Activated CD4-positive, alpha-beta T cell treated with anti-CD3 and anti-CD28 coated beads, Interleukin-2, amount 10 ng/mL, durations not matched to agents 24 days and 14 days (primary cell): ENCODE results near the gene TESK2. TPM values are rescaled to one million over a fixed set of nuclear protein-coding genes. Genes with fewer than 3 reads are reported as not detected.

Experiments used
- DNase-seq: peaks from one replicate; pipeline ENCODE4 v3.0.0; 2022
- H3K27ac Mint-ChIP-seq: one replicate; pipeline ENCODE4 v1.8.0; 2022; ENCODE audit warnings: mild to moderate bottlenecking, mixed read lengths
- H3K27me3 Mint-ChIP-seq: one replicate; pipeline ENCODE4 v1.8.0; 2022; ENCODE audit warnings: mixed read lengths
- H3K36me3 Mint-ChIP-seq: one replicate; pipeline ENCODE4 v1.8.0; 2022; ENCODE audit warnings: low read depth, mild to moderate bottlenecking, mixed read lengths
- H3K4me1 Mint-ChIP-seq: one replicate; pipeline ENCODE4 v1.8.0; 2021; ENCODE audit warnings: mixed read lengths
- H3K4me3 Mint-ChIP-seq: one replicate; pipeline ENCODE4 v1.8.0; 2022; ENCODE audit warnings: mild to moderate bottlenecking, moderate library complexity, mixed read lengths
- H3K9me3 Mint-ChIP-seq: one replicate; pipeline ENCODE4 v1.8.0; 2021; ENCODE audit warnings: mixed read lengths
- intact Hi-C: fragments of 100-400 bp; cut with micrococcal nuclease; formaldehyde crosslinking; loops from one replicate; pipeline ENCODE4 v1.15.1; 2023
- total RNA-seq: library from RNA; stranded (reverse); gene quantifications from 2 replicates; pipeline ENCODE4 v1.2.3, GENCODE V29; 2022

Gene TESK2
- total RNA-seq, 1 donor from 2014 or later, result 2.6 TPM

DNA sequence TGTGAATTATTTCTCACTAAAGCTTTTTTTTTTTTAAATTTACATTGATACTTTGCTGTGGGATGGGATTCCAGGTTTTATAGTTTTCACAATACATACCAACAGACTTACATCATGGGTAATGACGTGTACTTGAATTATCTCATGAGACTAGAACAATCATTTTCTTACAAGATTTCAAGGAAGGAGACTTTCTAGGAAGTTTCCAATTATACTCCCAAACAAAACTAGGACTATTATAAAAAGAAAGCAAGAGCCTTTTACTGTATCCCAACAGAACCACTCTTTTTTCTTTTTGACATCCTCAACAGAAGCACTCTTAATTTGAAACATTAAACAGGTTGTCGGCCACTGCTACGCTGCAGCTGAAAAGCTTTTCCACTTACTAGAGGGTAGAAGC lies 48.7 kb downstream of the TESK2 start:
- Mint-ChIP-seq H3K27me3 (no peaks in the 10 kb centered on the region), H3K9me3 (no peaks in the 10 kb centered on the region), H3K36me3 (no peaks in the 10 kb centered on the region), H3K4me1 (no peaks in the 10 kb centered on the region), H3K4me3 (no peak overlapping the region), H3K27ac (no peak overlapping the region)
- DNase-seq, result no peak
- intact Hi-C loops, result no loop called here

DNA sequence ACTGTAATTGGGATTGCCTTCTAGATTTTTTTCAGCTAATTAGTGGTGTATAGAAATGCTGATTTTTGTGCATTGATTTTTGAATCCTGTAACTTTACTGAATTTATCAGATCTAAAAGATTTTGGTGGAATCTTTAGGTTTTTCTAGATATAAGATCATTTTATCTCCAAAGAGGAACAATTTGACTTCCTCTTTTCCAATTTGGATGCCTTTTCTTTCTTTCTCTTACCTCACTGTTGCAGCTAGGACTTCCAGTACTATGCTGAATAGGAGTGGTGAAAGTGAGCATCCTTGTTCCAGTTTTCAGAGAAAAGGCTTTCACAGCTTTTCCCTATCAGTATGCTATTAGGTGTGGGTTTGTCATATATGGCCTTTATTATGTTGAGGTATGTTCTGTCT lies 53.6 kb downstream of the TESK2 start:
- no peak for DNase-seq
- H3K36me3 Mint-ChIP-seq, result no peaks in the 10 kb centered on the region
- peaks cover 3% of the 10 kb centered on the region for H3K27me3 Mint-ChIP-seq
- no peak overlapping the region for H3K4me3 Mint-ChIP-seq
- no peaks in the 10 kb centered on the region for H3K4me1 Mint-ChIP-seq
- no peaks in the 10 kb centered on the region for H3K9me3 Mint-ChIP-seq
- intact Hi-C loops, result no loop called here
- no peak overlapping the region for H3K27ac Mint-ChIP-seq

GRCh38 chr1:45430490-45430889 lies 60.5 kb downstream of the TESK2 start:
- peaks cover 8% of the 10 kb centered on the region for H3K27me3 Mint-ChIP-seq
- DNase-seq, result no peak
- no peaks in the 10 kb centered on the region for H3K4me1 Mint-ChIP-seq
- H3K4me3 Mint-ChIP-seq, result no peak overlapping the region
- H3K9me3 Mint-ChIP-seq, result no peaks in the 10 kb centered on the region
- H3K36me3 Mint-ChIP-seq, result no peaks in the 10 kb centered on the region
- intact Hi-C loops, result no loop called here
- no peak overlapping the region for H3K27ac Mint-ChIP-seq

DNA sequence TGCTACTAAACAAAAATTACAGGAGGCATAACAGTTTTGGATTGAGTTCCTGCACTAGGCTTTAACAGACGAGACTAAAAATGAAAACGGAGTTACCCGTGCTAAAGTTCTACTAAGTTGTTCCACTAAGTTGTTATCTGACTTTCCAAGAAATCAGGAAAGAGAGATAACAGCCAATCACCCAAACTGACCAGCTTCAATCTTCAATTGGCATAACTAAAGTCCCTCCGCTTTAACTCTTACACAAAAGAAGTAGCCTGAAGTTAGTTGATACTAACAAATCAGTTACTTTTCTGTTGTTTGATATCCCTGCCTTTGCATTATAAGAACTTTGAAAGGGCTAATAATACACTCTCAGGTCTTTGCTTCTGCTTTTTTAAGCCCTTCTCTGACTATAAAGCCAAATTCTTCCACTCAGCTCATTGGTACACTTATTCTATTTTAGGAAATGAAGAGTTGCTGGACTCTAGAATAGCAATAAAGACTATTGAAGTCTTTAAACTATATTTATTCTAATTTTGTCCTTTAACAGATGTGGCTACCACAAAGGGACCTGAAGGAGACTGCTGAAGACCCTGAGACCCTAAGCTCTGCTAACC lies 61.3 kb downstream of the TESK2 start:
- Mint-ChIP-seq H3K9me3 (no peaks in the 10 kb centered on the region), H3K27ac (no peak overlapping the region), H3K36me3 (no peaks in the 10 kb centered on the region), H3K4me3 (no peak overlapping the region), H3K27me3 (peaks cover 10% of the 10 kb centered on the region), H3K4me1 (no peaks in the 10 kb centered on the region)
- intact Hi-C loops, result no loop called here
- DNase-seq, result no peak

GRCh38 chr1:45423906-45424678 lies 66.9 kb downstream of the TESK2 start:
- Mint-ChIP-seq H3K27me3 (peaks cover 10% of the 10 kb centered on the region), H3K9me3 (no peaks in the 10 kb centered on the region), H3K4me1 (no peaks in the 10 kb centered on the region), H3K36me3 (peaks cover 2% of the 10 kb centered on the region), H3K27ac (no peak overlapping the region), H3K4me3 (no peak overlapping the region)
- DNase-seq, result no peak
- intact Hi-C loops, result no loop called here

GRCh38 chr1:45421935-45422334 lies 69.0 kb downstream of the TESK2 start:
- peaks cover 2% of the 10 kb centered on the region for H3K36me3 Mint-ChIP-seq
- no peak for DNase-seq
- peaks cover 10% of the 10 kb centered on the region for H3K27me3 Mint-ChIP-seq
- H3K9me3 Mint-ChIP-seq, result no peaks in the 10 kb centered on the region
- intact Hi-C loops, result no loop called here
- H3K4me1 Mint-ChIP-seq, result no peaks in the 10 kb centered on the region
- H3K4me3 Mint-ChIP-seq, result no peak overlapping the region
- no peak overlapping the region for H3K27ac Mint-ChIP-seq

- no peaks in the 10 kb centered on the region for H3K9me3 Mint-ChIP-seq
- DNase-seq, result no peak
- intact Hi-C loops, result no loop called here
- no peaks in the 10 kb centered on the region for H3K27me3 Mint-ChIP-seq
- H3K36me3 Mint-ChIP-seq, result no peaks in the 10 kb centered on the region
- no peak overlapping the region for H3K27ac Mint-ChIP-seq
- no peaks in the 10 kb centered on the region for H3K4me1 Mint-ChIP-seq
- no peak overlapping the region for H3K4me3 Mint-ChIP-seq
These were observed 76.2 kb downstream of the TESK2 start for GRCh38 chr1:45414746-45415145.

- Mint-ChIP-seq H3K4me3 (no peak overlapping the region), H3K27ac (no peak overlapping the region), H3K27me3 (no peaks in the 10 kb centered on the region), H3K36me3 (no peaks in the 10 kb centered on the region), H3K4me1 (peaks cover 5% of the 10 kb centered on the region), H3K9me3 (no peaks in the 10 kb centered on the region)
- intact Hi-C loops, result no loop called here
- no peak for DNase-seq
These were observed 78.1 kb downstream of the TESK2 start for GRCh38 chr1:45412899-45413298.

- Mint-ChIP-seq H3K36me3 (no peaks in the 10 kb centered on the region), H3K4me3 (no peak overlapping the region), H3K4me1 (peaks cover 5% of the 10 kb centered on the region), H3K27ac (no peak overlapping the region), H3K9me3 (no peaks in the 10 kb centered on the region), H3K27me3 (no peaks in the 10 kb centered on the region)
- no peak for DNase-seq
- intact Hi-C loops, result no loop called here
These were observed 79.5 kb downstream of the TESK2 start for GRCh38 chr1:45411510-45411899.

GRCh38 chr1:45410850-45411509 lies 80.0 kb downstream of the TESK2 start:
- intact Hi-C loops, result no loop called here
- no peaks in the 10 kb centered on the region for H3K27me3 Mint-ChIP-seq
- no peak overlapping the region for H3K27ac Mint-ChIP-seq
- H3K36me3 Mint-ChIP-seq, result no peaks in the 10 kb centered on the region
- no peak overlapping the region for H3K4me3 Mint-ChIP-seq
- peaks cover 5% of the 10 kb centered on the region for H3K4me1 Mint-ChIP-seq
- no peaks in the 10 kb centered on the region for H3K9me3 Mint-ChIP-seq
- no peak for DNase-seq

GRCh38 chr1:45409276-45409675 lies 81.7 kb downstream of the TESK2 start:
- intact Hi-C loops, result no loop called here
- DNase-seq, result no peak
- no peaks in the 10 kb centered on the region for H3K36me3 Mint-ChIP-seq
- no peaks in the 10 kb centered on the region for H3K9me3 Mint-ChIP-seq
- H3K4me1 Mint-ChIP-seq, result peaks cover 5% of the 10 kb centered on the region
- H3K27me3 Mint-ChIP-seq, result no peaks in the 10 kb centered on the region
- H3K27ac Mint-ChIP-seq, result no peak overlapping the region
- H3K4me3 Mint-ChIP-seq, result no peak overlapping the region

GRCh38 chr1:45407629-45408287 lies 83.2 kb downstream of the TESK2 start:
- no peaks in the 10 kb centered on the region for H3K27me3 Mint-ChIP-seq
- H3K27ac Mint-ChIP-seq, result no peak overlapping the region
- intact Hi-C loops, result no loop called here
- no peak for DNase-seq
- no peaks in the 10 kb centered on the region for H3K36me3 Mint-ChIP-seq
- H3K9me3 Mint-ChIP-seq, result no peaks in the 10 kb centered on the region
- no peak overlapping the region for H3K4me3 Mint-ChIP-seq
- H3K4me1 Mint-ChIP-seq, result peaks cover 5% of the 10 kb centered on the region

- H3K36me3 Mint-ChIP-seq, result no peaks in the 10 kb centered on the region
- peaks cover 5% of the 10 kb centered on the region for H3K4me1 Mint-ChIP-seq
- no peak for DNase-seq
- no peak overlapping the region for H3K4me3 Mint-ChIP-seq
- H3K9me3 Mint-ChIP-seq, result no peaks in the 10 kb centered on the region
- no peak overlapping the region for H3K27ac Mint-ChIP-seq
- no peaks in the 10 kb centered on the region for H3K27me3 Mint-ChIP-seq
- intact Hi-C loops, result no loop called here
These were observed 85.3 kb downstream of the TESK2 start for GRCh38 chr1:45405636-45406035.

DNA sequence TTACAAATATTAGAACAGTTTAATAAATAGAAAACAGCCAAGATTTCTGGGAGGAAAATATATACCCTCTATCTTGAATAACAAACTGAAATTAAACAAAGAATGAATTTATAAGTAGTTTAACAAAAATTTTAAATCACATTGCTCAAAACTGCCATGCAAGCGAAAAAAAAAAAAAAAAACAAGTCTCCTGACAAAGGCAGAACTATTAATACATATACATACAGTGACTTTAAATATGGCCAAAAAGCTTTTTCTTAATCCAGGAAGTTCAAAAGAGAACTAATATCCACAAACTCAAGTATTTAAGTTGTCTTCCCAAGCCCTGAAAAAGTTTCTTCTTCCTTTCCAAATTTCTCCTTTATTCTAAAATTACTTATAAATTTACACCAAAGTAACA lies 87.2 kb downstream of the TESK2 start:
- intact Hi-C loops, result no loop called here
- Mint-ChIP-seq H3K27ac (no peak overlapping the region), H3K9me3 (no peaks in the 10 kb centered on the region), H3K4me3 (no peak overlapping the region), H3K36me3 (no peaks in the 10 kb centered on the region), H3K27me3 (no peaks in the 10 kb centered on the region), H3K4me1 (no peaks in the 10 kb centered on the region)
- no peak for DNase-seq
